Progenitor cell of endocrine pancreas (in vitro differentiated cells): ENCODE results near the gene IL12A. TPM values are rescaled to one million over a fixed set of nuclear protein-coding genes. Genes with fewer than 3 reads are reported as not detected.

Experiments
- DNase-seq: peaks from one replicate; pipeline ENCODE4 v3.0.0; 2021; ENCODE audit warnings: low spot score; ENCODE audit not compliant: unreplicated experiment
- H3K27ac Mint-ChIP-seq: 2 replicates; pipeline ENCODE4 v1.8.0; 2021; ENCODE audit warnings: mild to moderate bottlenecking, moderate library complexity, mixed read lengths
- H3K27me3 Mint-ChIP-seq: 2 replicates; pipeline ENCODE4 v1.8.0; 2021; ENCODE audit warnings: mixed read lengths
- H3K36me3 Mint-ChIP-seq: 2 replicates; pipeline ENCODE4 v1.8.0; 2022; ENCODE audit warnings: mixed read lengths; ENCODE audit not compliant: insufficient read depth
- H3K4me1 Mint-ChIP-seq: 2 replicates; pipeline ENCODE4 v1.8.0; 2021; ENCODE audit warnings: low read depth, mixed read lengths
- H3K4me3 Mint-ChIP-seq: 2 replicates; pipeline ENCODE4 v1.8.0; 2021; ENCODE audit warnings: low read depth, mild to moderate bottlenecking, moderate library complexity, mixed read lengths
- H3K9me3 Mint-ChIP-seq: 2 replicates; pipeline ENCODE4 v1.8.0; 2021; ENCODE audit warnings: low read depth, mixed read lengths
- CTCF ChIP-seq: fragments of 200-600 bp; sonication (generic); IDR thresholded peaks from one replicate; pipeline ENCODE4 v1.5.0; 2021; ENCODE audit warnings: antibody characterized with exemption, mild to moderate bottlenecking; ENCODE audit not compliant: unreplicated experiment
- total RNA-seq: library from RNA; stranded (reverse); gene quantifications from 2 replicates; pipeline ENCODE4 v1.2.1, GENCODE V29; 2021

Gene IL12A
- total RNA-seq, 1 donor from 2014 or later = not detected

GRCh38 chr3:159960188-159961148, 28.2 kb upstream of the IL12A start:
- H3K36me3 Mint-ChIP-seq = no peaks in the 10 kb centered on the region
- H3K4me3 Mint-ChIP-seq = no peak overlapping the region
- no peaks in the 10 kb centered on the region for H3K4me1 Mint-ChIP-seq
- no peak overlapping the region for H3K27ac Mint-ChIP-seq
- H3K27me3 Mint-ChIP-seq = no peaks in the 10 kb centered on the region
- no peak for TF ChIP-seq CTCF
- no peak for DNase-seq
- peaks cover 4% of the 10 kb centered on the region for H3K9me3 Mint-ChIP-seq

- Mint-ChIP-seq H3K4me1 (no peaks in the 10 kb centered on the region), H3K36me3 (no peaks in the 10 kb centered on the region), H3K27me3 (peaks cover 6% of the 10 kb centered on the region), H3K9me3 (no peaks in the 10 kb centered on the region), H3K4me3 (no peak overlapping the region), H3K27ac (no peak overlapping the region)
- no peak for DNase-seq
- TF ChIP-seq CTCF = no peak
Observed at GRCh38 chr3:159964166-159964973, 24.3 kb upstream of the IL12A start.

GRCh38 chr3:159971311-159971710, 17.3 kb upstream of the IL12A start:
- no peak overlapping the region for H3K4me3 Mint-ChIP-seq
- no peaks in the 10 kb centered on the region for H3K4me1 Mint-ChIP-seq
- no peaks in the 10 kb centered on the region for H3K9me3 Mint-ChIP-seq
- peaks cover 6% of the 10 kb centered on the region for H3K27me3 Mint-ChIP-seq
- H3K27ac Mint-ChIP-seq = no peak overlapping the region
- H3K36me3 Mint-ChIP-seq = no peaks in the 10 kb centered on the region
- no peak for DNase-seq
- TF ChIP-seq CTCF = no peak

GRCh38 chr3:159977295-159977694, 11.3 kb upstream of the IL12A start:
- H3K27ac Mint-ChIP-seq = no peak overlapping the region
- H3K4me1 Mint-ChIP-seq = no peaks in the 10 kb centered on the region

More at GRCh38 chr3:159977295-159977694, 11.3 kb upstream of the IL12A start:
- DNase-seq = no peak
- Mint-ChIP-seq H3K4me3 (no peak overlapping the region), H3K9me3 (peaks cover 9% of the 10 kb centered on the region), H3K27me3 (no peaks in the 10 kb centered on the region), H3K36me3 (no peaks in the 10 kb centered on the region)
- no peak for TF ChIP-seq CTCF
